Epithelial cell of esophagus (primary cell): Measurements from ENCODE around the gene RFX2.

ENCODE experiments used
- DNase-seq: peaks from one replicate; pipeline ENCODE4 v3.0.0; 2010; ENCODE audit warnings: low read depth
- H3K4me3 ChIP-seq: 2 replicates; pipeline ENCODE4 v1.5.1; 2011; ENCODE audit warnings: mild to moderate bottlenecking, low read length, control low read depth
- CTCF ChIP-seq: IDR thresholded peaks from 2 replicates; pipeline ENCODE4 v1.5.1; 2011; ENCODE audit warnings: low read depth, mild to moderate bottlenecking, low read length, control low read depth, inconsistent platforms; ENCODE audit not compliant: insufficient read depth; ENCODE audit errors: missing control alignments

Gene RFX2

DNA sequence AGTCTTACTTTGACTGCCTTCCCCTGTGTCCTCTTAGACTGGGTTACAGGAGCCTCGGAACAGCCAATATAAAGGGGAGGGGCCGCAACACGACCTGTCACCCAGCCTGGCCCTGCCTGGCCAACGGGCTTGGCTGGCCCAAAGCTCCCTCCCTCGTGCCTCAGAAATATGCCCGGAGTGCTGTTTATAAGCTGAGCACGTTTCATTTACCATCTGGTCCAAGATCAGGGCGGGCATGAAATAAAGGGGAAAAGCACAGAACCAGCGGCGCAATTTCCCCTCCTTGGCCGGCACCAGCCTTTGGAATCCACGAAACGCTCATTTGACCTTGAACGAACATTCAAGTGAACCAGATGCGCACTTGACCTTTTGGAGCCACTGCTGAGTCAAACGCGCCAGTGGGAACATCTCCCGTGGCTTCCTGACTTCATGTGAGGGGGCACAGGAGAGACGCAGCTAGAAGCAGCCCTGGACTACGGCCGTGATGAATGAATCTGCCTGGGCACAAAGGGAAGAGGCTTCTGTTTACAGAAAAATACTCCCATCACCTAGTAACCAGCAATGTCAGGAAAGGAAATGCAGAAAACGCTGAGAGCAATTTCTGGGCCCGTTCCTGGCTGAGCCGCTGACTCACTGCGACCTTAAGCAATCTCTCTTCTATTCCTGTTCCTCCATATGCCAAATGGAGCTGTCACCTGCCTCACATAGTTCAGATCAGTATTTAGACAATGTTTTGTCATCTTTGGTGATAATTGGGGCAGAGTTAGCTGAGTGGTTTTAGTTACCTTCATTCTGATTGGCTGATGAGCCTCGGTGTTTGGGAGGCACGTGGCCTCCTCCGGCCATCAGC lies 53.3 kb downstream of the RFX2 start:
- no peak for TF ChIP-seq CTCF
- H3K4me3 ChIP-seq: no peak overlapping the region
- peak; percentile 99 for DNase-seq

GRCh38 chr19:6056282-6056741 lies 54.0 kb downstream of the RFX2 start:
- TF ChIP-seq CTCF: no peak
- H3K4me3 ChIP-seq: no peak overlapping the region
- DNase-seq: no peak

- no peak for TF ChIP-seq CTCF
- no peak overlapping the region for H3K4me3 ChIP-seq
- DNase-seq: no peak
Measured at GRCh38 chr19:6055013-6055795, 55.1 kb downstream of the RFX2 start.

- peak; percentile 91 for TF ChIP-seq CTCF
- peak; percentile 77 for DNase-seq
- no peak overlapping the region for H3K4me3 ChIP-seq
Measured at GRCh38 chr19:6048793-6049405, 61.4 kb downstream of the RFX2 start.

DNA sequence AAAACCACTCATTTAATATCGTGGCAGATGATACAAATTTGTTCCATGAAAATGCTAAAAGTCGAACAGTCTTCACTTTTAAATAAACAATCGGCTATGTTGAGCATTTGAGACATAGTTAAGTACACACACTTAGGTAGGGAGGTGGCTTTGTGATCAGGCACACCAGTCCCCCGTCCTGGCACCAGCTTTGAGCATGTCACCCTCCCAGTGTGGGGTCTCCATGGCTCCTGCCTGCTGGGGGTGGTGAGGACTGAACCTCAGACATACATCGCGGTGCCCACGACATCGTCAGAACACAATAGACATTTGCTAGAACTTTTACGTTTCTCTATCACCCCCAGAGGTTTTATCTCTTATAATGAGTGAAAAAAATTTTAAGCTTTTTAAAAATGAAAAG lies 62.0 kb downstream of the RFX2 start:
- no peak for DNase-seq
- H3K4me3 ChIP-seq: no peak overlapping the region
- no peak for TF ChIP-seq CTCF

DNA sequence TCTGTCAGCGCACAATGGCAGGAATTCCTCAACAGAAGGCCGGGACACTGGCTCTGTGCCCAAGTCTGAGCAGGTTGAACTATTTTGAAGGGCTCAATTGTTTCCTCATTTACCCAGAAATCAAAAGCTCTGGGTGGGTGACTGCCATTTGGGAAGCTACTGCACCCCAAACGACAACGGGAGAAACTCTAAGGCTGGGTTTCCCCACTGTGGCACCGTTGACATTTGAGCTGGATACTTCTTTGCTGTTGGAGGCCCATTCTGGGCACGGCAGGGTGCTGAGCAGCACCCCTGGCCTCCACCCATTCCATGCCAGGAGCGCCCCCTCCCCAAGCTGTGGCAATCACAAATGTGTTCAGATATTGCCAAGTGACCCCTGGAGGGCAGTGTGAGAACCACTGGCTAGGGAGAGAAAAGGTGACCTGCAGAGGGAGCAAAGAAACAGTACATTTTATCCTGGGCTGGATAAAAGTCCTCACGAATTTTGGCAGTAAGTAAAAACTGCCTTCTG lies 62.5 kb downstream of the RFX2 start:
- DNase-seq: peak; percentile 49
- H3K4me3 ChIP-seq: no peak overlapping the region
- peak; percentile 67 for TF ChIP-seq CTCF
